Fibroblast of pulmonary artery (primary cell): ENCODE results near the gene CYTH2.
A peak's percentile ranks its signal among the peaks of the same experiment; 100 is the strongest.
"Not testable (repeated sequence)": the region's sequence is repeated elsewhere in the genome, so short reads cannot be mapped to it uniquely, and the experiment has no call there.

Source experiments
- DNase-seq: peaks from one replicate; pipeline ENCODE4 v3.0.0-alpha.2; 2010; ENCODE audit warnings: low read depth
- H3K4me3 ChIP-seq: replicated peaks from 2 replicates; pipeline ENCODE4 v1.5.1; 2011; ENCODE audit warnings: low read depth, mild to moderate bottlenecking, control low read depth, low read length, moderate library complexity
- CTCF ChIP-seq: IDR thresholded peaks from 2 replicates; pipeline ENCODE4 v1.5.1; 2011; ENCODE audit warnings: mild to moderate bottlenecking, control low read depth, low read length, inconsistent platforms; ENCODE audit errors: missing control alignments

Gene CYTH2

GRCh38 chr19:48487544-48487943, 18.4 kb downstream of the CYTH2 start:
- no peak overlapping the region for H3K4me3 ChIP-seq
- no peak for DNase-seq

GRCh38 chr19:48487948-48488347, 18.8 kb downstream of the CYTH2 start:
- peak; percentile 60 for DNase-seq
- TF ChIP-seq CTCF, result no peak
- no peak overlapping the region for H3K4me3 ChIP-seq

More at GRCh38 chr19:48487544-48487943, 18.4 kb downstream of the CYTH2 start:
- no peak for TF ChIP-seq CTCF

GRCh38 chr19:48488478-48488877, 19.3 kb downstream of the CYTH2 start:
- H3K4me3 ChIP-seq, DNase-seq: not testable (repeated sequence)

GRCh38 chr19:48489608-48490216, 20.5 kb downstream of the CYTH2 start:
- TF ChIP-seq CTCF, result peak; percentile 95
- DNase-seq, result peak; percentile 65
- no peak overlapping the region for H3K4me3 ChIP-seq

GRCh38 chr19:48490981-48491792, 22.0 kb downstream of the CYTH2 start:
- H3K4me3 ChIP-seq, result no peak overlapping the region
- DNase-seq, result no peak
- no peak for TF ChIP-seq CTCF

- no peak overlapping the region for H3K4me3 ChIP-seq
- TF ChIP-seq CTCF, result no peak
- no peak for DNase-seq
Measured at GRCh38 chr19:48491793-48492123, 22.6 kb downstream of the CYTH2 start.

- DNase-seq, result peak; percentile 99
- no peak for TF ChIP-seq CTCF
- H3K4me3 ChIP-seq, result peak overlapping the region; percentile 67
Measured at GRCh38 chr19:48492925-48493717, 24.0 kb downstream of the CYTH2 start.
